K562 (cell line): ENCODE results near the gene RUFY2. TPM values are rescaled to one million over a fixed set of nuclear protein-coding genes. Genes with fewer than 3 reads are reported as not detected.

ENCODE experiments used
- ATAC-seq: fragments of 200-7000 bp; cut with Tn5 transposase; 3 replicates; pipeline ENCODE4 v1.9.1; 2020; ENCODE audit warnings: moderate library complexity
- BruUV-seq: library from RNA; stranded (reverse); fragments of 400-500 nt; replicated peaks from 2 replicates; lab custom pipeline; 2021; lab: Mats Ljungman, UMichigan
- CTCF ChIA-PET: fragments of 300-600 bp; formaldehyde crosslinking; extraction: SDS; loops from one replicate; lab custom pipeline; 2021; ENCODE audit warnings: low intra/inter-chr PET ratio; lab: Yijun Ruan, JAX
- POLR2A ChIA-PET: fragments of 300-600, 350-650 bp; sonication (Branson Sonifier 250); formaldehyde crosslinking; extraction: SDS; loops from one replicate; lab custom pipeline; 2021; ENCODE audit warnings: antibody characterized with exemption, inconsistent platforms; lab: Yijun Ruan, JAX
- DNase-seq, 4 experiments: peaks; one replicate each; pipeline versions ENCODE4 v3.0.0 to v3.0.0-alpha.2; 2011 to 2018; ENCODE audit warnings: low spot score in 3 of 4, mixed read lengths in 3 of 4; ENCODE audit errors: extremely low read depth in 1 of 4
- FAIRE-seq: peaks from 2 replicates; lab custom pipeline; 2011; peaks lifted over from hg19 to GRCh38; lab: Jason Lieb, UNC
- H2AFZ ChIP-seq: 2 replicates; pipeline ENCODE4 v1.6.0; 2011; ENCODE audit warnings: low read depth, low read length, control low read depth, inconsistent platforms
- H3K27ac ChIP-seq: fragments of 200-600 bp; 3 replicates; pipeline ENCODE4 v1.8.0; 2011; ENCODE audit warnings: low read depth, mild to moderate bottlenecking, control low read depth, inconsistent platforms, low read length, moderate library complexity, mixed read lengths; ENCODE audit errors: extremely low read depth
- H3K27me3 ChIP-seq, 2 experiments: fragments of 300-600 bp in 1 of 2; 2 replicates in 1 of 2; 3 replicates in 1 of 2; pipeline versions ENCODE4 v1.6.0 to v1.8.0; 2011; ENCODE audit warnings: inconsistent platforms in 2 of 2, low read length in 2 of 2, mild to moderate bottlenecking in 1 of 2, mixed read lengths in 1 of 2, moderate library complexity in 1 of 2; ENCODE audit not compliant: control insufficient read depth in 2 of 2, insufficient read depth in 2 of 2
- H3K36me3 ChIP-seq: fragments of 300-600 bp; 3 replicates; pipeline ENCODE4 v1.8.0; 2011; ENCODE audit warnings: mild to moderate bottlenecking, low read length, inconsistent platforms; ENCODE audit not compliant: control insufficient read depth, insufficient read depth
- H3K4me1 ChIP-seq, 2 experiments: fragments of 200-600 bp in 1 of 2; replicated peaks in 1 of 2; 2 replicates in 1 of 2; 3 replicates in 1 of 2; pipeline versions ENCODE4 v1.5.1 to v1.8.0; 2011; ENCODE audit warnings: inconsistent platforms in 2 of 2, low read length in 2 of 2, mild to moderate bottlenecking in 1 of 2, mixed read lengths in 1 of 2, moderate library complexity in 1 of 2; ENCODE audit not compliant: control insufficient read depth in 2 of 2, insufficient read depth in 2 of 2
- H3K4me2 ChIP-seq: 2 replicates; pipeline ENCODE4 v1.6.1; 2011; ENCODE audit warnings: low read length, control low read depth, inconsistent platforms, mixed read lengths; ENCODE audit not compliant: insufficient read depth
- H3K4me3 ChIP-seq: fragments of 200-600 bp; sonication (generic), shearing (Covaris generic); 2 replicates; pipeline ENCODE4 v1.5.1; 2016; ENCODE audit warnings: control low read depth, inconsistent platforms
- H3K79me2 ChIP-seq: fragments of 200-600 bp; 3 replicates; pipeline ENCODE4 v1.8.0; 2011; ENCODE audit warnings: low read length, inconsistent platforms; ENCODE audit not compliant: control insufficient read depth, insufficient read depth
- H3K9ac ChIP-seq, 2 experiments: 2 replicates each; pipeline versions ENCODE4 v1.6.0 to v1.6.1; 2011; ENCODE audit warnings: low read depth in 2 of 2, low read length in 2 of 2, control low read depth in 1 of 2, inconsistent platforms in 1 of 2, mild to moderate bottlenecking in 1 of 2, mixed read lengths in 1 of 2; ENCODE audit not compliant: insufficient read depth in 1 of 2
- H3K9me1 ChIP-seq: one replicate; pipeline ENCODE4 v1.6.0; 2011; ENCODE audit warnings: inconsistent platforms, mild to moderate bottlenecking, low read length, moderate library complexity; ENCODE audit not compliant: control insufficient read depth, insufficient read depth
- H3K9me3 ChIP-seq: replicated peaks from 2 replicates; pipeline ENCODE4 v1.5.1; 2011; ENCODE audit warnings: low read depth, low read length, inconsistent platforms; ENCODE audit not compliant: control insufficient read depth, insufficient read depth
- H4K20me1 ChIP-seq: replicated peaks from 2 replicates; pipeline ENCODE4 v1.6.1; 2011; ENCODE audit warnings: low read length, inconsistent platforms, mixed read lengths; ENCODE audit not compliant: control insufficient read depth, insufficient read depth
- BRD4 ChIP-seq: fragments of 200-600 bp; sonication (generic); IDR thresholded peaks from 2 replicates; pipeline ENCODE4 v1.6.1; 2017; ENCODE audit warnings: inconsistent platforms
- CC2D1A ChIP-seq: fragments of 450-650 bp; IDR thresholded peaks from 2 replicates; pipeline ENCODE4 v1.6.1; 2017; ENCODE audit warnings: mild to moderate bottlenecking
- EHMT2 ChIP-seq: fragments of 450-650 bp; IDR thresholded peaks from 2 replicates; pipeline ENCODE4 v1.6.1; 2018; ENCODE audit warnings: antibody characterized with exemption
- GTF2A2 ChIP-seq: IDR thresholded peaks from 2 replicates; pipeline ENCODE4 v1.6.1; 2016; ENCODE audit warnings: mild to moderate bottlenecking, missing genetic modification characterization, missing compliant biosample characterization
- IFI16 ChIP-seq: fragments of 250-450 bp; sonication (Bioruptor Pico); IDR thresholded peaks from 2 replicates; pipeline ENCODE4 v2.1.2; 2022; ENCODE audit warnings: mild to moderate bottlenecking, inconsistent platforms
- KHSRP ChIP-seq: fragments of 450-650 bp; IDR thresholded peaks from 2 replicates; pipeline ENCODE4 v1.6.1; 2017
- NFIC ChIP-seq: fragments of 450-650 bp; IDR thresholded peaks from 2 replicates; pipeline ENCODE4 v1.6.1; 2017; ENCODE audit warnings: mild to moderate bottlenecking, inconsistent platforms
- NR4A1 ChIP-seq, 2 experiments: fragments of 250-450 bp in 1 of 2; fragments of 450-650 bp in 1 of 2; sonication (Bioruptor Pico) in 1 of 2; IDR thresholded peaks; 2 replicates each; pipeline versions ENCODE4 v1.4.0 to v1.6.1; 2016 to 2020; ENCODE audit warnings: mild to moderate bottlenecking in 2 of 2, missing compliant biosample characterization in 1 of 2, missing genetic modification characterization in 1 of 2, moderate library complexity in 1 of 2
- PHB2 ChIP-seq: fragments of 450-650 bp; IDR thresholded peaks from 2 replicates; pipeline ENCODE4 v1.6.1; 2017; ENCODE audit warnings: low read depth
- POLR2A ChIP-seq: fragments of 450-650 bp; conservative IDR thresholded peaks from 2 replicates; pipeline ENCODE4 v1.6.1; 2016
- POLR2AphosphoS5 ChIP-seq: IDR thresholded peaks from 2 replicates; pipeline ENCODE4 v1.6.1; 2011; ENCODE audit warnings: mild to moderate bottlenecking, low read depth, low read length, moderate library complexity; ENCODE audit not compliant: control insufficient read depth, insufficient read depth
- POLR2B ChIP-seq: fragments of 450-650 bp; IDR thresholded peaks from 2 replicates; pipeline ENCODE4 v1.6.1; 2018; ENCODE audit warnings: low read depth; ENCODE audit not compliant: partially characterized antibody
- POLR2G ChIP-seq: fragments of 200-400 bp; formaldehyde crosslinking; IDR thresholded peaks from 2 replicates; pipeline ENCODE4 v1.6.1; 2017; ENCODE audit warnings: low read depth, mild to moderate bottlenecking, antibody characterized with exemption, low read length, moderate library complexity
- SUPT5H ChIP-seq: fragments of 450-650 bp; IDR thresholded peaks from 2 replicates; pipeline ENCODE4 v1.6.1; 2016
- TRIM28 ChIP-seq: fragments of 450-650 bp; IDR thresholded peaks from 2 replicates; pipeline ENCODE4 v1.6.1; 2017
- ZFP30 ChIP-seq: fragments of 250-450 bp; sonication (Bioruptor Pico); IDR thresholded peaks from 2 replicates; pipeline ENCODE4 v1.8.0; 2022; ENCODE audit warnings: moderate library complexity, mild to moderate bottlenecking, inconsistent platforms, borderline replicate concordance
- ZNF143 ChIP-seq: sonication (generic); formaldehyde crosslinking; IDR thresholded peaks from 2 replicates; pipeline ENCODE4 v1.9.0; 2022; ENCODE audit warnings: mild to moderate bottlenecking, missing genetic modification reagents
- ZNF224 ChIP-seq: sonication (generic); formaldehyde crosslinking; IDR thresholded peaks from 2 replicates; pipeline ENCODE4 v1.8.0; 2022; ENCODE audit warnings: mild to moderate bottlenecking, missing genetic modification reagents
- ZNF253 ChIP-seq: fragments of 250-450 bp; sonication (Bioruptor Pico); conservative IDR thresholded peaks from 2 replicates; pipeline ENCODE4 v1.6.1; 2021; ENCODE audit warnings: mild to moderate bottlenecking
- WGBS: fragments of 100-300 bp; shearing (Covaris generic); methylation state at CpG from one replicate; pipeline ENCODE4 v1.1.6; 2016; ENCODE audit warnings: low coverage, mixed read lengths; ENCODE audit not compliant: insufficient coverage; ENCODE audit errors: missing lambda C conversion rate; 5-methylcytosine and 5-hydroxymethylcytosine counted together
- in situ Hi-C: fragments of 300-500 bp; cut with MboI; formaldehyde crosslinking; loops from 4 replicates; pipeline ENCODE4 v1.15.0; 2018; ENCODE audit warnings: inconsistent platforms, mixed read lengths
- intact Hi-C: fragments of 100-400 bp; cut with micrococcal nuclease; formaldehyde crosslinking; loops from 2 replicates; pipeline ENCODE4 v1.14.2; 2022
- polyA plus RNA-seq, 8 experiments: library from polyadenylated mRNA; depleted of rRNA in 4 of 8; stranded (reverse) in 5 of 8; unstranded in 3 of 8; fragments of >200 nt; fragmentation: Nextera tagmentation in 2 of 8; fragmentation: Illumina TruSeq in 1 of 8; extraction: Ambion mirVana in 2 of 8; extraction: Trizol in 1 of 8; gene quantifications; 2 replicates each; pipeline versions ENCODE4 v1.2.1 to v1.2.3, GENCODE V29; 2011 to 2014; ENCODE audit warnings: inconsistent platforms in 1 of 8, missing spikeins in 1 of 8
- total RNA-seq, 7 experiments: library from RNA; depleted of rRNA in 6 of 7; stranded (reverse); fragments of >200 nt in 6 of 7; fragmentation: Illumina TruSeq in 2 of 7; extraction: Trizol in 2 of 7; gene quantifications; 2 replicates each; pipeline versions ENCODE4 v1.2.1 to v1.2.3, GENCODE V29; 2011 to 2021; ENCODE audit warnings: low replicate concordance in 1 of 7
- TF ChIP-seq, protein P1 (sequence below), 2 experiments: IDR thresholded peaks; 2 replicates each; pipeline ENCODE4 v1.6.1; 2011; ENCODE audit warnings: borderline replicate concordance in 1 of 2, control low read depth in 1 of 2, low read depth in 1 of 2, low read length in 1 of 2, mild to moderate bottlenecking in 1 of 2, mixed read lengths in 1 of 2, moderate library complexity in 1 of 2; ENCODE audit not compliant: insufficient read depth in 1 of 2, insufficient read length in 1 of 2, poor library complexity in 1 of 2, severe bottlenecking in 1 of 2; ENCODE audit errors: extremely low read depth in 1 of 2

RUFY2 gene
- total and polyA plus RNA-seq, 9 of the 15 experiments (the other 6 are each of a cell fraction or from before 2014, with no cell fraction given) = 3.7 to 20.1 (median 12.6) TPM

DNA sequence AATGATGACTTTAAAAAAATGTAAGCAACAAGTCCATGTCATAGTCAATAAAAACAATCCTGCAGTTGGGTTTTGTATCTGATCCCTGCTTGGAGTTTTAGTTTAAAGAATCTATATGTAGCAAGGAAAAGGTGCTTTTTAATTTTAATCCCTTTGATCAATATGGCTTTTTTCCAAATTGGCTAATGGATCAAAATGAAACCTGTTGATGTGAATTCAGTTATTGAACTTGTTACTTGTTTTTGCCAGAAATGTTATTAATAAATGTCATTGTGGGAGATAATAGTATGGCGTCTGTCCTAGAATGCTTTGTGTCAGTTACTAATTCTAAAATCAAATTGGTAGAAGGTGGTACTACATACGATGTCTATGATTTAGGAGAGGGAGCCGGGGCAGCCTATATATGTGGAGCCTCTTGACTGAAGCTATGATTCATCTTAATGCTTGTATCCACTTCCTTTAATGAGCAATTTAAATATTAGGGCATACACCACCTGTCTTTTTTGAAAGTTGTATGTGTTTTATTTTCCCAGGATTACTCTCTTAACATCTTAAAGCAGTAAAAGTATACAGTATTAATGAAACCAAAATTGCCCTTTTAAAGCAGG lies 64.1 kb downstream of the RUFY2 start:
- POLR2A ChIA-PET = interaction anchor here (7.9 kb wide), 1 partner anchor 9 kb away, joined by 104 read pairs; the partner anchor contains the start of genes HNRNPH3 and PBLD
- no peak overlapping the region for H3K27ac ChIP-seq
- ATAC-seq = peak; percentile 11; the same call in 2 of the 3 replicates
- TF ChIP-seq CC2D1A (no peak), NR4A1 (CRISPR knock-in tag; IDR thresholded peaks at IDR 0.05) (no peak), NR4A1 (tag; IDR thresholded peaks at IDR 0.05) (no peak), POLR2A (peak; percentile 52; the same call in 1 of the 2 replicates), BRD4 (no peak), PHB2 (no peak), ZNF253 (CRISPR knock-in tag) (no peak), TRIM28 (no peak), POLR2G (0 out of 2 replicates have a peak, but pooled peaks have one; percentile 11), POLR2AphosphoS5 (peak; percentile 34; the same call in 1 of the 2 replicates), ZFP30 (CRISPR knock-in tag) (no peak), EHMT2 (no peak), ZNF143 (CRISPR knock-in tag) (no peak), ZNF224 (no peak), NFIC (no peak), KHSRP (no peak), GTF2A2 (tag) (no peak), SUPT5H (peak; percentile 27; the same call in 1 of the 2 replicates), POLR2B (peak; percentile 31), IFI16 (CRISPR knock-in tag) (no peak)
- TF ChIP-seq, protein P1, sequence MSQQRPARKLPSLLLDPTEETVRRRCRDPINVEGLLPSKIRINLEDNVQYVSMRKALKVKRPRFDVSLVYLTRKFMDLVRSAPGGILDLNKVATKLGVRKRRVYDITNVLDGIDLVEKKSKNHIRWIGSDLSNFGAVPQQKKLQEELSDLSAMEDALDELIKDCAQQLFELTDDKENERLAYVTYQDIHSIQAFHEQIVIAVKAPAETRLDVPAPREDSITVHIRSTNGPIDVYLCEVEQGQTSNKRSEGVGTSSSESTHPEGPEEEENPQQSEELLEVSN (IDR thresholded peaks at IDR 0.05; ENCODE audit: borderline replicate concordance in 1 of 2, extremely low read depth in 1 of 2, insufficient read depth in 1 of 2, insufficient read length in 1 of 2, low read depth in 1 of 2, low read length in 1 of 2, poor library complexity in 1 of 2, severe bottlenecking in 1 of 2) = no peak
- H4K20me1 ChIP-seq = no peaks in the 10 kb centered on the region; the same call in 1 of the 2 replicates
- no peak overlapping the region for H2AFZ ChIP-seq
- intact Hi-C loops (no loop called here), in situ Hi-C loops (no loop called here)
- no peaks in the 10 kb centered on the region for H3K9me3 ChIP-seq
- H3K27me3 ChIP-seq = no peaks in the 10 kb centered on the region
- WGBS = 97% methylated on average over 3 of the region's 3 CpGs
- no TSS peak for BruUV-seq
- peaks cover 83% of the 10 kb centered on the region for H3K36me3 ChIP-seq
- H3K79me2 ChIP-seq = peaks cover 40% of the 10 kb centered on the region
- no peak overlapping the region for H3K9ac ChIP-seq
- no peak for FAIRE-seq
- no peaks in the 10 kb centered on the region for H3K9me1 ChIP-seq
- CTCF ChIA-PET = no interaction called here
- no peak for DNase-seq
- H3K4me3 ChIP-seq = no peak overlapping the region
- H3K4me1 ChIP-seq = no peaks in the 10 kb centered on the region
- no peak overlapping the region for H3K4me2 ChIP-seq
